ENCODE results near the gene UAP1L1. TPM values are rescaled to one million over a fixed set of nuclear protein-coding genes. Genes with fewer than 3 reads are reported as not detected.
A peak's percentile ranks its signal among the peaks of the same experiment; 100 is the strongest.

Gene UAP1L1
- total RNA-seq, 1 donor, result 36.9 TPM

DNA sequence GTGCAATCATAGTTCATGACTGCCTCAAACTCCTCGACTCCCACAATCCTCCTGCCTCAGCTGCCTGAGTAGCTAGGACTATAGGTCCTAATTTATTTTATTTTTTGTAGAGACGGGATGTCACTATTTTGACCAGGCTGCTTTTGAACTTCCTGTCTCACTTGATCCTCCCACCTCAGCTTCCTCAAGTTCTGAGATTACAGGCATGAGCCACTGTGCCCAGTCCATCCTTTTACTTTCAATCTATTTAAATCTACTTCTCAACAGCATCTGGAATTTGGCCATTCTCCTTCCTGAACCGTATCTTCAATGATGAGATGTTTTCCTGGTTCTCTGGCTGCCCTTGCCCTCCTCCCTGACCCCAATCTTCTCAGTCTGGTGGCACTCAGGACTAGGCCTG lies 49.5 kb downstream of the UAP1L1 start:
- Histone ChIP-seq H3K79me2 (ENCODE audit: insufficient read depth, low read length) (peaks cover 25% of the 10 kb centered on the region), H3K4me1 (ENCODE audit: insufficient read depth, low read length) (peaks cover 15% of the 10 kb centered on the region), H3K9me3 (ENCODE audit: low read depth, low read length) (no peaks in the 10 kb centered on the region), H4K20me1 (ENCODE audit: insufficient read depth, low read length) (peaks cover 22% of the 10 kb centered on the region), H3K27ac (ENCODE audit: low read depth, low read length) (no peak overlapping the region), H3K27me3 (ENCODE audit: insufficient read depth, low read length) (no peaks in the 10 kb centered on the region), H2AFZ (ENCODE audit: low read length) (no peak overlapping the region), H3K4me3 (ENCODE audit: insufficient read depth, low read length) (no peak overlapping the region), H3K36me3 (ENCODE audit: insufficient read depth, low read length) (no peaks in the 10 kb centered on the region), H3K4me2 (ENCODE audit: insufficient read depth, low read length) (no peak overlapping the region)
- no peak for DNase-seq (ENCODE audit: insufficient read length, low spot score, missing footprints)
- TF ChIP-seq, protein P1, sequence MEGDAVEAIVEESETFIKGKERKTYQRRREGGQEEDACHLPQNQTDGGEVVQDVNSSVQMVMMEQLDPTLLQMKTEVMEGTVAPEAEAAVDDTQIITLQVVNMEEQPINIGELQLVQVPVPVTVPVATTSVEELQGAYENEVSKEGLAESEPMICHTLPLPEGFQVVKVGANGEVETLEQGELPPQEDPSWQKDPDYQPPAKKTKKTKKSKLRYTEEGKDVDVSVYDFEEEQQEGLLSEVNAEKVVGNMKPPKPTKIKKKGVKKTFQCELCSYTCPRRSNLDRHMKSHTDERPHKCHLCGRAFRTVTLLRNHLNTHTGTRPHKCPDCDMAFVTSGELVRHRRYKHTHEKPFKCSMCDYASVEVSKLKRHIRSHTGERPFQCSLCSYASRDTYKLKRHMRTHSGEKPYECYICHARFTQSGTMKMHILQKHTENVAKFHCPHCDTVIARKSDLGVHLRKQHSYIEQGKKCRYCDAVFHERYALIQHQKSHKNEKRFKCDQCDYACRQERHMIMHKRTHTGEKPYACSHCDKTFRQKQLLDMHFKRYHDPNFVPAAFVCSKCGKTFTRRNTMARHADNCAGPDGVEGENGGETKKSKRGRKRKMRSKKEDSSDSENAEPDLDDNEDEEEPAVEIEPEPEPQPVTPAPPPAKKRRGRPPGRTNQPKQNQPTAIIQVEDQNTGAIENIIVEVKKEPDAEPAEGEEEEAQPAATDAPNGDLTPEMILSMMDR (IDR thresholded peaks at IDR 0.05; ENCODE audit: extremely low read depth, low read depth, low read length), result no peak

DNA sequence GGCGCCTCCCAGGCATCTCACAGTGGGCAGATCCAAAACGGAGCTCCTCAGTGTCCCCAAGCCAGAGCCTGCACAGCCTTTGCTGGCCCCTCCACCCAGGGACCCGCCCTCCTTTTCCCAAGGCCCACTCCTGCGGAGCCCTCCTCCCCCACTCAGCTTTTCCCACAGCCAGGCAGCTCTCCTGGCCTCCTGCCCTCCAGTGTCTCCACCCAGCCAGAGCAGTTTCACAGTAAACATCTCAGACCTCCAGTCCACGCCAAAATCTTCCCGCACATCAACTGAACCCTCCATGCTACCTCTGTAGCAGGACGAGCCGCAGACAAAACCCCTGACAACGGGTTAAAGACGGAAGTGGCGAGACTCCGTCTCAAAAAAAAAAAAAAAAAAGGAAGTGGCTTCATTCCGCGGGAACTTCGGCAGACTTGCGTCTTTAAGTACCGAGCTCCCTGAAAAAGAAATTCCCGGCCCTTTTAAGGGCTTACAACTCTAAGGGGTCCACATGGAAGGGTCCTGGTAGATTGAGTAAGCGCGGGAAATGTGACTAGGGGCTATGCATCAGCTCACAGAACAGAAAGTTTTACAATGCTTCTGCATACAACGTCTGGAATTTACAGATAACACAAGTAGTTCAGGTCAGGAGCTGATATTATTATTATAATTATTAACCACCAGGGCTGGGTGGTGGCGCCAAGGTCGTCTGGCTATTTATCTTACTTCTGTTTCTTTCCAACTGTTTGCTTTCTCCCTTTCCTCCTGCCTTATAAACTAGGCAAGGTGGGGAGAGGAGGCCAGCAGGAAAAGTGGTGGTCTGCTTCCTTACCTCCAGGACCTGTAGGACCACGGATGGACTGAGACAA lies 50.2 kb downstream of the UAP1L1 start:
- H3K79me2 ChIP-seq (ENCODE audit: insufficient read depth, low read length), result peaks cover 25% of the 10 kb centered on the region
- peak overlapping the region; percentile 97 for H3K4me2 ChIP-seq (ENCODE audit: insufficient read depth, low read length)
- peak overlapping the region; percentile 30 for H3K4me3 ChIP-seq (ENCODE audit: insufficient read depth, low read length)
- peaks cover 15% of the 10 kb centered on the region for H3K4me1 ChIP-seq (ENCODE audit: insufficient read depth, low read length)
- H3K36me3 ChIP-seq (ENCODE audit: insufficient read depth, low read length), result no peaks in the 10 kb centered on the region
- TF ChIP-seq, protein P1 (IDR thresholded peaks at IDR 0.05; ENCODE audit: extremely low read depth, low read depth, low read length), result no peak
- H4K20me1 ChIP-seq (ENCODE audit: insufficient read depth, low read length), result peaks cover 15% of the 10 kb centered on the region
- no peaks in the 10 kb centered on the region for H3K9me3 ChIP-seq (ENCODE audit: low read depth, low read length)
- no peak overlapping the region for H3K27ac ChIP-seq (ENCODE audit: low read depth, low read length)
- no peaks in the 10 kb centered on the region for H3K27me3 ChIP-seq (ENCODE audit: insufficient read depth, low read length)
- DNase-seq (ENCODE audit: insufficient read length, low spot score, missing footprints), result peak; percentile 49
- H2AFZ ChIP-seq (ENCODE audit: low read length), result no peak overlapping the region

DNA sequence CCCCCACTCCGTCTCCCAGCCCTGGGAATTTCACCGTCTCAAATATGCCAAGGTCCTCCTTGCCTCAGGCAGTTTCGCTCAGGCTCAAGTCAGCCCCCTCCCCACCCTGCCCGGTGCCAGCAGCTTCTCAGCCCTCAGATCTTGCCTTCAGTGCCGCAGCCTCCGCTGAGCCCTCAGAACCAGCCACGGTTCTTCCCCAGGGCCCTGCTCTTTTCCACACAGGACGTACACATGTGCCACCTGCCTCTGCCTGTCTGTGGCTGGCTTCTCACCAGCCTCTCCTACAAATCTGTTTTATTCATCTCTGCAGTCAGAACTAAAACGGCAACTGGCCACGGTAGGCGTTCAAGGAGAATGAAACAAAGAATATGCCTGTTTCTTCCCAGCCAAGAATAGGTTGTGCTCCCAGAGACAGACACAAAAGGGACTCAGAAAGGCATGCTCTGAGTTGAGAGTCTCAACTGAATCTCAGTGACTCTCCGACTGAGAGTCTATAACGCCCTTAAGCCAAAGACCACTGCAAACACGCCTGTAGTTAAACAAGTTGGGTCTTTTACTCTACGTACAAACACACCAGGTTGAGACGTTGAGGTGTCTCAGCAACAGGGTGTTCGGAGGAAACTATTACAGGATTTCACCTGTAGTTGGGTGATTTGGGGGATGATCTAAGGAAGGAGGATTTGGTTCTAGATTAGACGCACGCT lies 51.0 kb downstream of the UAP1L1 start:
- Histone ChIP-seq H3K9me3 (ENCODE audit: low read depth, low read length) (no peaks in the 10 kb centered on the region), H3K4me2 (ENCODE audit: insufficient read depth, low read length) (peak overlapping the region; percentile 97), H4K20me1 (ENCODE audit: insufficient read depth, low read length) (peaks cover 15% of the 10 kb centered on the region), H2AFZ (ENCODE audit: low read length) (no peak overlapping the region), H3K79me2 (ENCODE audit: insufficient read depth, low read length) (peaks cover 25% of the 10 kb centered on the region), H3K36me3 (ENCODE audit: insufficient read depth, low read length) (no peaks in the 10 kb centered on the region), H3K27me3 (ENCODE audit: insufficient read depth, low read length) (no peaks in the 10 kb centered on the region), H3K27ac (ENCODE audit: low read depth, low read length) (no peak overlapping the region), H3K4me1 (ENCODE audit: insufficient read depth, low read length) (peaks cover 15% of the 10 kb centered on the region), H3K4me3 (ENCODE audit: insufficient read depth, low read length) (peak overlapping the region; percentile 78)
- DNase-seq (ENCODE audit: insufficient read length, low spot score, missing footprints), result peak; percentile 67
- TF ChIP-seq, protein P1 (IDR thresholded peaks at IDR 0.05; ENCODE audit: extremely low read depth, low read depth, low read length), result no peak

Measured in osteoblast (primary cell).